Tibial artery (tissue), 4 donors: Measurements from ENCODE around the gene SNX22.

Experiments
- DNase-seq, 2 donors: peaks; one replicate each; pipeline ENCODE4 v3.0.0-alpha.2; 2019
- H3K27ac ChIP-seq, 2 donors: fragments of 200-600 bp; sonication (generic) in 1 of 2; 1 replicate in 1 of 2; 2 replicates in 1 of 2; pipeline ENCODE4 v1.5.1; 2018 to 2019; ENCODE audit warnings: mild to moderate bottlenecking in 1 of 2
- H3K27me3 ChIP-seq, 2 donors: fragments of 200-600 bp; sonication (generic) in 1 of 2; one replicate each; pipeline versions ENCODE4 v1.5.1 to v1.6.0; 2016 to 2019
- H3K36me3 ChIP-seq, 3 donors: fragments of 200-600 bp; sonication (generic) in 2 of 3; one replicate each; pipeline ENCODE4 v1.5.1; 2016 to 2019; ENCODE audit warnings: mild to moderate bottlenecking in 2 of 3
- H3K4me1 ChIP-seq, 4 donors: fragments of 200-600 bp; sonication (generic) in 2 of 4; 1 replicate in 3 of 4; 2 replicates in 1 of 4; pipeline ENCODE4 v1.5.1; 2016 to 2019
- H3K4me3 ChIP-seq, 2 donors: fragments of 200-600 bp; sonication (generic) in 1 of 2; 1 replicate in 1 of 2; 2 replicates in 1 of 2; pipeline ENCODE4 v1.5.1; 2018 to 2019; ENCODE audit warnings: mild to moderate bottlenecking in 2 of 2
- H3K9me3 ChIP-seq, 3 donors: fragments of 200-600 bp; sonication (generic) in 1 of 3; one replicate each; pipeline ENCODE4 v1.5.1; 2016 to 2019
- CTCF ChIP-seq, 2 experiments: fragments of 200-600 bp in 1 of 2; fragments of 450-650 bp in 1 of 2; IDR thresholded peaks; one replicate each; pipeline ENCODE4 v1.5.1; 2017 to 2019; ENCODE audit warnings: antibody characterized with exemption in 2 of 2, mild to moderate bottlenecking in 1 of 2, moderate library complexity in 1 of 2
- intact Hi-C: fragments of 100-400 bp; cut with DNase I; formaldehyde crosslinking; loops from one replicate; pipeline ENCODE4 v1.15.0; 2023; ENCODE audit warnings: low total_unique reads

The SNX22 gene

GRCh38 chr15:64153480-64154367 lies 2.2 kb downstream of the SNX22 start:
- Histone ChIP-seq H3K9me3 (no peaks in the 10 kb centered on the region), H3K27ac (peak overlapping the region in 1 of 2 donors; percentile 6)
- intact Hi-C loops = no loop called here

GRCh38 chr15:64155802-64156651 lies 4.5 kb downstream of the SNX22 start:
- intact Hi-C loops = no loop called here
- H3K36me3 ChIP-seq = peaks cover 59 to 72% (median 67%) of the 10 kb centered on the region in 3 donors

More at GRCh38 chr15:64153480-64154367, 2.2 kb downstream of the SNX22 start:
- H3K4me3 ChIP-seq = no peak overlapping the region
- H3K4me1 ChIP-seq = peaks cover 6 to 35% (median 23%) of the 10 kb centered on the region in 4 donors
- peak; percentile 94 to 98 for TF ChIP-seq CTCF (IDR thresholded peaks at IDR 0.05)
- H3K36me3 ChIP-seq = peaks cover 37 to 49% (median 44%) of the 10 kb centered on the region in 3 donors
- peak; percentile 88 to 91 for DNase-seq
- H3K27me3 ChIP-seq = peaks cover 0 to 23% of the 10 kb centered on the region in 2 donors

GRCh38 chr15:64156652-64157331 lies 5.3 kb downstream of the SNX22 start:
- H3K4me1 ChIP-seq = peaks cover 0 to 56% (median 40%) of the 10 kb centered on the region in 4 donors
- no peaks in the 10 kb centered on the region for H3K9me3 ChIP-seq
- H3K4me3 ChIP-seq = no peak overlapping the region
- peaks cover 59 to 79% (median 70%) of the 10 kb centered on the region in 3 donors for H3K36me3 ChIP-seq
- no peak for TF ChIP-seq CTCF (IDR thresholded peaks at IDR 0.05)
- DNase-seq = peak in 1 of 2 donors; percentile 53
- no peak overlapping the region for H3K27ac ChIP-seq
- H3K27me3 ChIP-seq = peaks cover 0 to 16% of the 10 kb centered on the region in 2 donors
- intact Hi-C loops = no loop called here

More at GRCh38 chr15:64155802-64156651, 4.5 kb downstream of the SNX22 start:
- H3K9me3 ChIP-seq = no peaks in the 10 kb centered on the region
- no peak overlapping the region for H3K27ac ChIP-seq
- peaks cover 0 to 23% of the 10 kb centered on the region in 2 donors for H3K27me3 ChIP-seq
- peak in 1 of 2 donors; percentile 55 for DNase-seq
- no peak for TF ChIP-seq CTCF (IDR thresholded peaks at IDR 0.05)
- peaks cover 6 to 56% (median 39%) of the 10 kb centered on the region in 4 donors for H3K4me1 ChIP-seq
- no peak overlapping the region for H3K4me3 ChIP-seq

GRCh38 chr15:64157599-64158125 lies 6.1 kb downstream of the SNX22 start:
- peaks cover 0 to 54% (median 37%) of the 10 kb centered on the region in 4 donors for H3K4me1 ChIP-seq
- peaks cover 0 to 7% of the 10 kb centered on the region in 2 donors for H3K27me3 ChIP-seq
- intact Hi-C loops = no loop called here
- TF ChIP-seq CTCF (IDR thresholded peaks at IDR 0.05) = no peak
- H3K36me3 ChIP-seq = peaks cover 59 to 79% (median 70%) of the 10 kb centered on the region in 3 donors
- peak in 1 of 2 donors; percentile 24 for DNase-seq
- H3K27ac ChIP-seq = no peak overlapping the region
- H3K9me3 ChIP-seq = no peaks in the 10 kb centered on the region
- no peak overlapping the region for H3K4me3 ChIP-seq
